HG02588 (cell line): ENCODE measurements around the gene NFE2L1.
"Not testable (repeated sequence)": the region's sequence is repeated elsewhere in the genome, so short reads cannot be mapped to it uniquely, and the experiment has no call there.

Experiments
- ATAC-seq: cut with Tn5 transposase; IDR thresholded peaks from one replicate; pipeline ENCODE4 v1.9.1; 2021; ENCODE audit warnings: mild to moderate bottlenecking, moderate library complexity; ENCODE audit not compliant: unreplicated experiment

NFE2L1 gene

GRCh38 chr17:48047741-48048383, at the start of gene NFE2L1:
Gene NFE2L1, plus strand, starts transcription at chr17:48048359. Its CDS starts 2,760 bp downstream, at chr17:48051119.
- peak; percentile 87 for ATAC-seq

GRCh38 chr17:47999582-47999981, 48.6 kb upstream of the NFE2L1 start:
- no peak for ATAC-seq

- ATAC-seq, result no peak
Observed at GRCh38 chr17:48001197-48001596, 47.0 kb upstream of the NFE2L1 start.

- not testable (repeated sequence) for ATAC-seq
Observed at GRCh38 chr17:48001657-48002056, 46.5 kb upstream of the NFE2L1 start.

- no peak for ATAC-seq
Observed at GRCh38 chr17:48002266-48002915, 45.8 kb upstream of the NFE2L1 start.

GRCh38 chr17:48002916-48003416, 45.2 kb upstream of the NFE2L1 start:
- ATAC-seq, result no peak

- ATAC-seq, result no peak
Observed at GRCh38 chr17:48003417-48004151, 44.6 kb upstream of the NFE2L1 start.

- no peak for ATAC-seq
Observed at GRCh38 chr17:48004983-48005382, 43.2 kb upstream of the NFE2L1 start.

GRCh38 chr17:48006936-48007709, 41.0 kb upstream of the NFE2L1 start:
- ATAC-seq, result no peak

- ATAC-seq, result no peak
Observed at GRCh38 chr17:48010193-48010592, 38.0 kb upstream of the NFE2L1 start.

GRCh38 chr17:48011405-48012150, 36.6 kb upstream of the NFE2L1 start:
- ATAC-seq, result no peak

GRCh38 chr17:48012151-48012520, 36.0 kb upstream of the NFE2L1 start:
- ATAC-seq, result no peak

- no peak for ATAC-seq
Observed at GRCh38 chr17:48012654-48013053, 35.5 kb upstream of the NFE2L1 start.

GRCh38 chr17:48013876-48014594, 34.1 kb upstream of the NFE2L1 start:
- no peak for ATAC-seq

- ATAC-seq, result no peak
Observed at GRCh38 chr17:48014595-48015111, 33.5 kb upstream of the NFE2L1 start.

GRCh38 chr17:48016112-48016511, 32.0 kb upstream of the NFE2L1 start:
- ATAC-seq, result no peak

GRCh38 chr17:48017817-48018158, 30.4 kb upstream of the NFE2L1 start:
- ATAC-seq, result not testable (repeated sequence)

- ATAC-seq, result no peak
Observed at GRCh38 chr17:48021934-48022333, 26.2 kb upstream of the NFE2L1 start.

- no peak for ATAC-seq
Observed at GRCh38 chr17:48022901-48023300, 25.3 kb upstream of the NFE2L1 start.
